Ascending aorta (tissue), 2 donors: Measurements from ENCODE around the gene TRAF3IP3. TPM values are rescaled to one million over a fixed set of nuclear protein-coding genes. Genes with fewer than 3 reads are reported as not detected.

Source experiments
- DNase-seq, 2 donors: peaks; one replicate each; pipeline ENCODE4 v3.0.0-alpha.2; 2019; ENCODE audit warnings: low spot score in 2 of 2
- H3K27ac ChIP-seq, 2 donors: fragments of 200-600 bp; sonication (generic); one replicate each; pipeline ENCODE4 v1.5.1; 2016 to 2017; ENCODE audit warnings: mild to moderate bottlenecking in 1 of 2
- H3K27me3 ChIP-seq: fragments of 200-600 bp; sonication (generic); one replicate; pipeline ENCODE4 v1.5.1; 2017
- H3K36me3 ChIP-seq, 2 donors: fragments of 200-600 bp; sonication (generic); one replicate each; pipeline ENCODE4 v1.5.1; 2016
- H3K4me1 ChIP-seq, 2 donors: fragments of 200-600 bp; sonication (generic); one replicate each; pipeline ENCODE4 v1.5.1; 2016 to 2017; ENCODE audit warnings: mild to moderate bottlenecking in 1 of 2
- H3K4me3 ChIP-seq, 2 donors: fragments of 200-600 bp; sonication (generic); one replicate each; pipeline ENCODE4 v1.5.1; 2016 to 2017; ENCODE audit warnings: mild to moderate bottlenecking in 1 of 2
- H3K9me3 ChIP-seq, 2 donors: fragments of 200-600 bp; sonication (generic); one replicate each; pipeline ENCODE4 v1.5.1; 2016
- intact Hi-C: fragments of 100-400 bp; cut with DNase I; formaldehyde crosslinking; loops from one replicate; pipeline ENCODE4 v1.15.1; 2023
- total RNA-seq: library from RNA; depleted of rRNA; stranded (reverse); fragments of >200 nt; gene quantifications from one replicate; pipeline ENCODE4 v1.1.0, GENCODE V29; 2016
- TF ChIP-seq, protein P1 (sequence below), 3 experiments: fragments of 200-600 bp in 2 of 3; fragments of 450-650 bp in 1 of 3; sonication (generic) in 2 of 3; IDR thresholded peaks; one replicate each; pipeline ENCODE4 v1.5.1; 2016 to 2019; ENCODE audit warnings: antibody characterized with exemption in 3 of 3, mild to moderate bottlenecking in 1 of 3, moderate library complexity in 1 of 3

TRAF3IP3 gene
- total RNA-seq, 1 donor from 2014 or later = not detected

DNA sequence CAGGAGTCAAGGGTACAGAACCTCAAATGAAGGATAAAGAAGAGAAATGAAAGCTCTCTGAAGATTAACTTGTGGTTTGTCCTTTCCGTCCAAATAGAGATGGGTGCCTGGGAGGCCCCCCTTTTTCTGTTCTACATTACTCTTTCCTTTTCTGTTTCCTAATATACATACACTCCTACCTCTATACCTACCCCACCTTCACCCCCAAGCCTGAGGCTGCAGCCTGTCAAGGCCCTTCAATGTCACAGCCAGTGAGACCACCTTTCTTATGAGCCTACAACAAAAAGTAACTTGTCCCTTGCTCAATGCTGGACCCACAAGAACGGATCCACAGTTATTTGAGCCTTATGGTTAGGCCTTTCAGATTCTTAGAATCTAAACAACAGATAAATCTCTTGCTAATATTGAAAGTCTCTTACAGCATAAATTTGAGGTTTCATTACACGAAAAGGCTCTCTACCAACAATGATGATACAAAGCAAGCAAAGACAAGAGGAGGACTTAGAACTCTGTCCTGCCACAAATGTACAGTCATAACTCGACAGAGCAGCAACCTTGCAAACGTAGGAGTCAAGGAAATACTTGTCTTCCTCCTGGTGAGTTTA is 4.1 kb upstream of the TRAF3IP3 start:
- Histone ChIP-seq H3K9me3 (no peaks in the 10 kb centered on the region), H3K27me3 (no peaks in the 10 kb centered on the region), H3K36me3 (no peaks in the 10 kb centered on the region), H3K4me3 (no peak overlapping the region), H3K27ac (no peak overlapping the region), H3K4me1 (no peaks in the 10 kb centered on the region)
- TF ChIP-seq, protein P1, sequence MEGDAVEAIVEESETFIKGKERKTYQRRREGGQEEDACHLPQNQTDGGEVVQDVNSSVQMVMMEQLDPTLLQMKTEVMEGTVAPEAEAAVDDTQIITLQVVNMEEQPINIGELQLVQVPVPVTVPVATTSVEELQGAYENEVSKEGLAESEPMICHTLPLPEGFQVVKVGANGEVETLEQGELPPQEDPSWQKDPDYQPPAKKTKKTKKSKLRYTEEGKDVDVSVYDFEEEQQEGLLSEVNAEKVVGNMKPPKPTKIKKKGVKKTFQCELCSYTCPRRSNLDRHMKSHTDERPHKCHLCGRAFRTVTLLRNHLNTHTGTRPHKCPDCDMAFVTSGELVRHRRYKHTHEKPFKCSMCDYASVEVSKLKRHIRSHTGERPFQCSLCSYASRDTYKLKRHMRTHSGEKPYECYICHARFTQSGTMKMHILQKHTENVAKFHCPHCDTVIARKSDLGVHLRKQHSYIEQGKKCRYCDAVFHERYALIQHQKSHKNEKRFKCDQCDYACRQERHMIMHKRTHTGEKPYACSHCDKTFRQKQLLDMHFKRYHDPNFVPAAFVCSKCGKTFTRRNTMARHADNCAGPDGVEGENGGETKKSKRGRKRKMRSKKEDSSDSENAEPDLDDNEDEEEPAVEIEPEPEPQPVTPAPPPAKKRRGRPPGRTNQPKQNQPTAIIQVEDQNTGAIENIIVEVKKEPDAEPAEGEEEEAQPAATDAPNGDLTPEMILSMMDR (IDR thresholded peaks at IDR 0.05) = no peak
- DNase-seq = no peak
- intact Hi-C loops = no loop called here

DNA sequence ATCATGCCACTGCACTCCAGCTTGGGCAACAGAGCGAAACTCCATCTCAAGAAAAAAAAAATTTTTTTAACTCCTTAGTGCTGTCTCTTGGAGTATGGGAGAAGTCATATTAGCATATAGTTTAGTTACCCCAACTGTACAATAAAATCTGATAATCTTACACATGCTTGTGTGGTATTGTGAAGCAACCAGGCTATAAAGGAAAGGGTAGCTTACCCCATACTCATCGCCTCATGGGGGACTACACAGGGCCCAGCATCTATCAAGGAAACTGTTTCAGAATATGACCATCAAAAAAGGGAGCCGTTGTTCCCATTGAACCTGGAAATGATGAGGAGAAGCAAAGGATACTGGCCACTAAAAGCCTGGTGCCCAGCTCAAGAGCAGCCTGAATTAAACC is 3.0 kb upstream of the TRAF3IP3 start:
- no peak for DNase-seq
- H3K9me3 ChIP-seq = no peaks in the 10 kb centered on the region
- no peaks in the 10 kb centered on the region for H3K4me1 ChIP-seq
- H3K36me3 ChIP-seq = no peaks in the 10 kb centered on the region
- no peak overlapping the region for H3K27ac ChIP-seq
- intact Hi-C loops = no loop called here
- H3K27me3 ChIP-seq = no peaks in the 10 kb centered on the region
- TF ChIP-seq, protein P1 (IDR thresholded peaks at IDR 0.05) = no peak
- H3K4me3 ChIP-seq = no peak overlapping the region

DNA sequence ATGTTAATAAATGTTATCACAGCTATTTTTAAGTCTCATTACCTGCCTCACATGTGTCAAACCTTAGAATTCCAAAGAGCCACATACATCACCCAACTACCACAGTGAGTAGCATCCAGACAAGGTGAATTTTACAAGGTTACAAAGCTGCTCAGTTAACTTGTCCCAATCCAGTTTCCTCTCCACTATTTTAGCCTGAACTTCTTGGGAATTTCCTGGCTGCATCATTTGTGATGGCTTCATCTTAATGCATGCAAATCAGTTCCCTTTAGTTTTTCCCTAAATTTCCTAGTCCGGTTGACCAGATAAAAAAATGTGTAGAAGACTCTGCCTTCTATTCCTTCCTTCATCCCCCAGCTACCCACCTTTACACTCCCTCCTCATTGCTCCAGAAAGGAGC is 597 bp upstream of the TRAF3IP3 start:
- H3K36me3 ChIP-seq = no peaks in the 10 kb centered on the region
- no peaks in the 10 kb centered on the region for H3K4me1 ChIP-seq
- no peak overlapping the region for H3K27ac ChIP-seq
- TF ChIP-seq, protein P1 (IDR thresholded peaks at IDR 0.05) = no peak
- no peaks in the 10 kb centered on the region for H3K9me3 ChIP-seq
- no peaks in the 10 kb centered on the region for H3K27me3 ChIP-seq
- H3K4me3 ChIP-seq = no peak overlapping the region
- intact Hi-C loops = no loop called here
- DNase-seq = no peak

DNA sequence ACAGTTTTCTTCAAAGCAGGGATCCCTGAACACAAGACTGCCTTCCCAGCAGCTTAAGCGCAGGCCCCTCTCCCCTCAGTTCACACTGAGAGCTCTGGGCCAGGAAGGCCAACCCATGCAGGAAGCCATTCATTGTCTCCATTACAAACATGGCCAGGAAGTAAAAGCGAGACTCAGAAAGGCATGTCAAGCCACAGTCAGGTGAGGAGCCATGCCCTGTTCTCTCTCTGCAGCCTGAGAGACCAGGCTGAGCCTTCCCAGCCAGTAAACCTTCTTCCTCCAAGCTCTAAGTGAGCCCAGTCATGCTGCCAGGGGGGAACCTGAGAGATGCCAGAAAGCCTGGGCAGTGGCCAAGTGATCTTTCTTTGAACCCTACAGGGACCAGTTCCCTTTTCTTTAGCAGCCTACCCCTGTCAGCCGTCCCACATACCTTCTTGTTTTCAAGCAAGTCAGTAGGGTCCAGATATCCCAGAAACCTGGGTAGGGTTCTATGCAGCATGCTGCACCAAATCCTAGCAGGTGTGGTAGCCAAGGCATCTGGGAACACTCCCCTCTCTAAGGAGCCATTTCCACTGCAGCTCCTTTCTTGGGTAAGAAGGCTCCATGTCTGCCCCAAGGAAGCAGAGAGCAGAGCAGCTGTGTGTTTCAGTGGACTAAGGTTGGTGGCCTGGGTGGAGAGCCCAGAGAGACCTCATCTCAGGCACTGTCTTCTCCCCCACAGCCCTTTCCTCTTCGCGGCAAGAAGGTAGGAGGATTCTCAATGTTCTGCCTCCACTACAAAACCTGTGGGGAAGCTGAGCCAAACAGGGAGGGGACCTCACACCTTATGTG is 977 bp downstream of the TRAF3IP3 start:
- DNase-seq = no peak
- Histone ChIP-seq H3K27me3 (no peaks in the 10 kb centered on the region), H3K4me1 (no peaks in the 10 kb centered on the region), H3K27ac (no peak overlapping the region), H3K36me3 (no peaks in the 10 kb centered on the region), H3K9me3 (no peaks in the 10 kb centered on the region), H3K4me3 (no peak overlapping the region)
- TF ChIP-seq, protein P1 (IDR thresholded peaks at IDR 0.05) = no peak
- intact Hi-C loops = no loop called here

DNA sequence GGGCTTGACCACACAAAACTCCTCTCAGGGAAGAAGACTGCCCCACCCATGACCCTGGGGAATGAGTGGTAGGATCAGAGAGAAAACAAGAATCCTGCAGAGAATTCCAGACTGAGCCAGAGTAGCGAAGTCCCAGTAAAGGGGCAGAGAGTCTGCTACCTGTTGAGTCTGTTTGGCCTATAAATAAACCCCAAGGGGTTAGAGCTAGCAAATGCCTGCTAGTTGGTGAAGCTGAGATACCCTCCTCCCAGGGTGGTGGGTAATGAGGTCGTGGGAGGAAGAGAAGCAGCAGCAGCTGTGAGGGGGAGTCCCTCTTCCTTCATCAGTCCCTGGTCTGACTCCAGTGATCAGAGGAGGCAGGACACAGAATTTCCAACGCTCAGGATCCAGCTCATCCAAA is 2.5 kb downstream of the TRAF3IP3 start:
- Histone ChIP-seq H3K9me3 (no peaks in the 10 kb centered on the region), H3K27ac (no peak overlapping the region), H3K4me1 (no peaks in the 10 kb centered on the region), H3K27me3 (no peaks in the 10 kb centered on the region), H3K4me3 (no peak overlapping the region), H3K36me3 (no peaks in the 10 kb centered on the region)
- intact Hi-C loops = no loop called here
- TF ChIP-seq, protein P1 (IDR thresholded peaks at IDR 0.05) = no peak
- DNase-seq = no peak
